ENCODE measurements around the gene SPATA24. TPM values are rescaled to one million over a fixed set of nuclear protein-coding genes. Genes with fewer than 3 reads are reported as not detected.

The SPATA24 gene
- total RNA-seq, 1 experiment from 2014 or later, result 3.1 TPM

DNA sequence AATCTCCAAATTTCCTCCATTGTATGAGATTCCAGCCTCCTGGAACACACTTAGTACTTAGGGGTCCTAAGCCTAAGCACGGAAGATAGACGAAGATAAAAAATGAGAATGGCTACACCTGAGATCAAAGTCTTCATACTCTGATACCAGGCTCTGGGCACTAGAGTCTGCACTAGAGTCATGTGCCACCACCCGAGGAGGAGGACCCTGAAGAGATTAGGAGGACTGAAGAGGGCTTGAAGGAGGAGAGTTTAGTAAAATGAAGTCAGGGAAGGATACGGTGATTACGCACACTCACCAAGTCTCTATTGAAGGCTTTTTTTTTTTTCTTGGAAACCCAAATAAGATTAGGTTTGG is 573 bp upstream of the SPATA24 start (continued):
- no peak for TF ChIP-seq EGR1 (IDR thresholded peaks at IDR 0.05; ENCODE audit: low read depth)
- TF ChIP-seq SRF (IDR thresholded peaks at IDR 0.05; ENCODE audit: low read depth), result no peak
- TF ChIP-seq, protein P1, sequence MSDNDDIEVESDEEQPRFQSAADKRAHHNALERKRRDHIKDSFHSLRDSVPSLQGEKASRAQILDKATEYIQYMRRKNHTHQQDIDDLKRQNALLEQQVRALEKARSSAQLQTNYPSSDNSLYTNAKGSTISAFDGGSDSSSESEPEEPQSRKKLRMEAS (IDR thresholded peaks at IDR 0.05), result no peak
- TF ChIP-seq, protein P2, sequence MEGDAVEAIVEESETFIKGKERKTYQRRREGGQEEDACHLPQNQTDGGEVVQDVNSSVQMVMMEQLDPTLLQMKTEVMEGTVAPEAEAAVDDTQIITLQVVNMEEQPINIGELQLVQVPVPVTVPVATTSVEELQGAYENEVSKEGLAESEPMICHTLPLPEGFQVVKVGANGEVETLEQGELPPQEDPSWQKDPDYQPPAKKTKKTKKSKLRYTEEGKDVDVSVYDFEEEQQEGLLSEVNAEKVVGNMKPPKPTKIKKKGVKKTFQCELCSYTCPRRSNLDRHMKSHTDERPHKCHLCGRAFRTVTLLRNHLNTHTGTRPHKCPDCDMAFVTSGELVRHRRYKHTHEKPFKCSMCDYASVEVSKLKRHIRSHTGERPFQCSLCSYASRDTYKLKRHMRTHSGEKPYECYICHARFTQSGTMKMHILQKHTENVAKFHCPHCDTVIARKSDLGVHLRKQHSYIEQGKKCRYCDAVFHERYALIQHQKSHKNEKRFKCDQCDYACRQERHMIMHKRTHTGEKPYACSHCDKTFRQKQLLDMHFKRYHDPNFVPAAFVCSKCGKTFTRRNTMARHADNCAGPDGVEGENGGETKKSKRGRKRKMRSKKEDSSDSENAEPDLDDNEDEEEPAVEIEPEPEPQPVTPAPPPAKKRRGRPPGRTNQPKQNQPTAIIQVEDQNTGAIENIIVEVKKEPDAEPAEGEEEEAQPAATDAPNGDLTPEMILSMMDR (IDR thresholded peaks at IDR 0.05 in 2 of 3, conservative IDR thresholded peaks at IDR 0.05 in 1 of 3; ENCODE audit: borderline replicate concordance in 1 of 3, insufficient read depth in 1 of 3, low read depth in 2 of 3, low read length in 2 of 3), result no peak

DNA sequence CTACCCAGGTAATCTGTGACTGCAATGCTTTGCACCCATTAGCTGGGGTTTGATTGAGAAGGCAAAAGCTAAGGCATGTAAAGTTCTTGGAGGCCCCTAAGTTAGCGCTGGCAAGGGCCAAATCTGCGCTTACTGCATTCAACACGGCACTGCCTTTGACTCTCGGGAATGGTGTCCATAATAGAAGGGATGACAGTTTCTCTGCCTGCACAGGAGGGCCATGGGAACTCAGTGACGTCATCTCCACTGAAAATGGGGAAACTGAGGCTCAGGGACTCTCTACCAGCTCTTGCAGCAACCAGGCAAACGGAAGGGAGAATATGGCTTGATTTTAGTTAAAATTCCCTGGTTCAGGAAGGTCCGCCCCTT is 487 bp downstream of the SPATA24 start:
- no peaks in the 10 kb centered on the region for H3K9me3 ChIP-seq (ENCODE audit: control insufficient read depth in 1 of 2, insufficient read depth in 1 of 2, low read depth in 1 of 2, low read length in 2 of 2)
- no peaks in the 10 kb centered on the region for H3K27me3 ChIP-seq (ENCODE audit: insufficient read depth, low read length)
- no peaks in the 10 kb centered on the region for H4K20me1 ChIP-seq (ENCODE audit: insufficient read depth)
- no peaks in the 10 kb centered on the region for H3K9me2 ChIP-seq (ENCODE audit: insufficient read depth)
- ATAC-seq (peak; percentile 11), DNase-seq (ENCODE audit: low read depth, low spot score) (no peak)
- CTCF ChIA-PET, result interaction anchor here (0.6 to 1.8 kb wide), 9 partner anchors 10 to 565 kb away, joined by 3 to 4 read pairs (median 3); no protein-coding TSS in a partner anchor
- peak overlapping the region; percentile 49 to 58 for H3K4me3 ChIP-seq (replicated peaks in 1 of 2; ENCODE audit: low read depth in 1 of 2, low read length in 2 of 2)
- H2AFZ ChIP-seq (ENCODE audit: low read depth, low read length, poor library complexity, severe bottlenecking), result no peak overlapping the region
- BruUV-seq (replicated peaks), result TSS peak; percentile 87
- H3K4me1 ChIP-seq (ENCODE audit: control insufficient read depth in 1 of 2, insufficient read depth in 2 of 2, low read length in 2 of 2), result peaks cover 11 to 19% of the 10 kb centered on the region in 2 experiments
- intact Hi-C loops (cut with micrococcal nuclease), result no loop called here
- H3K79me2 ChIP-seq (ENCODE audit: insufficient read depth, low read length), result no peaks in the 10 kb centered on the region
- TF ChIP-seq EZH2 (IDR thresholded peaks at IDR 0.05) (no peak), POLR2AphosphoS5 (IDR thresholded peaks at IDR 0.05; ENCODE audit: low read depth, low read length) (peak; percentile 17; the same call in 1 of the 2 replicates), SIN3A (IDR thresholded peaks at IDR 0.05; ENCODE audit: low read depth) (0 out of 2 replicates have a peak, but pooled peaks have one; percentile 37), EGR1 (IDR thresholded peaks at IDR 0.05; ENCODE audit: low read depth) (no peak)
- RAD21 ChIA-PET (ENCODE audit: low non-redundant PET in 1 of 2, low total read pairs in 2 of 2, uncharacterized antibody in 2 of 2, unreplicated experiment in 2 of 2), result no interaction called here
- H3K9ac ChIP-seq (ENCODE audit: low read length), result peak overlapping the region; percentile 64
- no peaks in the 10 kb centered on the region for H3K36me3 ChIP-seq (ENCODE audit: control insufficient read depth in 1 of 2, insufficient read depth in 2 of 2, low read length in 2 of 2)
- POLR2A ChIA-PET, result interaction anchor here (1.0 kb wide), 2 partner anchors 11 to 109 kb away, joined by 3 to 4 read pairs; partner anchors contain the start of gene MATR3
- H3K4me2 ChIP-seq (ENCODE audit: low read length), result peak overlapping the region; percentile 70
- H3K27ac ChIP-seq (ENCODE audit: low read depth, low read length), result peak overlapping the region; percentile 92
